HepG2 (cell line): Measurements from ENCODE around the gene IRS1. TPM values are rescaled to one million over a fixed set of nuclear protein-coding genes. Genes with fewer than 3 reads are reported as not detected.

ENCODE experiments used
- ARID2 ChIP-seq: sonication (generic); formaldehyde crosslinking; IDR thresholded peaks from 2 replicates; pipeline ENCODE4 v1.8.1; 2022; ENCODE audit warnings: mild to moderate bottlenecking, missing genetic modification reagents, borderline replicate concordance
- ELF1 ChIP-seq: sonication (generic); formaldehyde crosslinking; IDR thresholded peaks from 2 replicates; pipeline ENCODE4 v1.4.0; 2020; ENCODE audit warnings: missing genetic modification reagents
- MEIS1 ChIP-seq: sonication (generic); formaldehyde crosslinking; IDR thresholded peaks from 2 replicates; pipeline ENCODE4 v1.9.0; 2021; ENCODE audit warnings: mild to moderate bottlenecking, missing genetic modification reagents, moderate library complexity, borderline replicate concordance
- PHF8 ChIP-seq: sonication (generic); formaldehyde crosslinking; IDR thresholded peaks from 2 replicates; pipeline ENCODE4 v1.5.0; 2020; ENCODE audit warnings: missing genetic modification reagents
- SMYD3 ChIP-seq: sonication (generic); formaldehyde crosslinking; IDR thresholded peaks from 2 replicates; pipeline ENCODE4 v1.8.1; 2023; ENCODE audit warnings: mild to moderate bottlenecking, missing genetic modification reagents
- USF2 ChIP-seq, 2 experiments: sonication (generic) in 1 of 2; formaldehyde crosslinking in 1 of 2; IDR thresholded peaks; 2 replicates each; pipeline versions ENCODE4 v1.5.1 to v1.6.1; 2011 to 2020; ENCODE audit warnings: borderline replicate concordance in 1 of 2, low read depth in 1 of 2, low read length in 1 of 2, mild to moderate bottlenecking in 1 of 2, missing genetic modification reagents in 1 of 2, moderate library complexity in 1 of 2
- ZBTB40 ChIP-seq, 2 experiments: fragments of 450-650 bp in 1 of 2; sonication (generic) in 1 of 2; formaldehyde crosslinking in 1 of 2; IDR thresholded peaks; 2 replicates each; pipeline versions ENCODE4 v1.6.1 to v1.8.0; 2016 to 2022; ENCODE audit warnings: antibody characterized with exemption in 1 of 2, mild to moderate bottlenecking in 1 of 2, missing genetic modification reagents in 1 of 2
- ZFP36L1 ChIP-seq: sonication (generic); formaldehyde crosslinking; IDR thresholded peaks from 2 replicates; pipeline ENCODE4 v1.8.0; 2022; ENCODE audit warnings: mild to moderate bottlenecking, missing genetic modification reagents, moderate library complexity
- ZNF558 ChIP-seq: sonication (generic); formaldehyde crosslinking; IDR thresholded peaks from 2 replicates; pipeline ENCODE4 v1.9.0; 2022; ENCODE audit warnings: mild to moderate bottlenecking, missing genetic modification reagents, borderline replicate concordance
- ZNF687 ChIP-seq: sonication (generic); formaldehyde crosslinking; IDR thresholded peaks from 2 replicates; pipeline ENCODE4 v1.5.1; 2020; ENCODE audit warnings: mild to moderate bottlenecking, missing genetic modification reagents, moderate library complexity
- ZNF703 ChIP-seq: sonication (generic); formaldehyde crosslinking; IDR thresholded peaks from 2 replicates; pipeline ENCODE4 v1.5.1; 2020; ENCODE audit warnings: missing genetic modification reagents, mild to moderate bottlenecking, moderate library complexity, borderline replicate concordance
- ZNF777 ChIP-seq: sonication (generic); formaldehyde crosslinking; IDR thresholded peaks from 2 replicates; pipeline ENCODE4 v1.4.0; 2020; ENCODE audit warnings: missing genetic modification reagents
- ZNF781 ChIP-seq: sonication (generic); formaldehyde crosslinking; IDR thresholded peaks from 2 replicates; pipeline ENCODE4 v1.5.1; 2020; ENCODE audit warnings: borderline replicate concordance, mild to moderate bottlenecking, missing genetic modification reagents; ENCODE audit errors: not compliant biosample characterization
- polyA plus RNA-seq, 8 experiments: library from polyadenylated mRNA; depleted of rRNA in 3 of 8; stranded (reverse) in 7 of 8; unstranded in 1 of 8; fragments of >200 nt; fragmentation: Illumina TruSeq in 4 of 8; extraction: Trizol in 4 of 8; gene quantifications; 2 replicates each; pipeline versions ENCODE4 v1.2.1 to v1.2.3, GENCODE V29; 2011 to 2016; ENCODE audit warnings: low read depth in 4 of 8, missing spikeins in 1 of 8, mixed read lengths in 1 of 8; ENCODE audit not compliant: insufficient read depth in 1 of 8
- total RNA-seq, 5 experiments: library from RNA; depleted of rRNA; stranded (reverse); fragments of >200 nt; fragmentation: Illumina TruSeq; extraction: Trizol; gene quantifications; 2 replicates each; pipeline ENCODE4 v1.2.3, GENCODE V29; 2016; ENCODE audit warnings: low read depth in 1 of 5

IRS1 gene
- total and polyA plus RNA-seq, 2 of the 13 experiments (the other 11 are each of a cell fraction or from before 2014, with no cell fraction given), result 8.7 to 9.0 TPM

- TF ChIP-seq ZBTB40 (IDR thresholded peaks at IDR 0.05), result no peak
- TF ChIP-seq ZBTB40 (CRISPR knock-in tag; IDR thresholded peaks at IDR 0.05), result no peak
- TF ChIP-seq ELF1, result no peak
- TF ChIP-seq ZNF687 (CRISPR knock-in tag), result no peak
- TF ChIP-seq USF2 (IDR thresholded peaks at IDR 0.05; ENCODE audit: low read depth, low read length), result no peak
- no peak for TF ChIP-seq USF2 (CRISPR knock-in tag; IDR thresholded peaks at IDR 0.05; ENCODE audit: borderline replicate concordance)
- TF ChIP-seq ZFP36L1, result no peak
- no peak for TF ChIP-seq MEIS1
- TF ChIP-seq ZNF558, result no peak
- no peak for TF ChIP-seq SMYD3 (CRISPR knock-in tag)
- no peak for TF ChIP-seq ZNF777 (CRISPR knock-in tag)
- no peak for TF ChIP-seq PHF8 (CRISPR knock-in tag)
- no peak for TF ChIP-seq ARID2 (CRISPR knock-in tag)
- TF ChIP-seq ZNF781 (CRISPR knock-in tag), result no peak
- TF ChIP-seq ZNF703 (CRISPR knock-in tag), result no peak
Measured at GRCh38 chr2:226740039-226740648, 59.5 kb downstream of the IRS1 start (continued).
